HG03342 (cell line): ENCODE measurements around the gene VEZF1.

ENCODE experiments used
- ATAC-seq: cut with Tn5 transposase; IDR thresholded peaks from one replicate; pipeline ENCODE4 v1.9.1; 2021; ENCODE audit warnings: mild to moderate bottlenecking, moderate library complexity; ENCODE audit not compliant: unreplicated experiment

The VEZF1 gene

GRCh38 chr17:57930239-57930638 lies 57.8 kb downstream of the VEZF1 start:
- ATAC-seq, result no peak

- ATAC-seq, result no peak
These were observed 58.7 kb downstream of the VEZF1 start for GRCh38 chr17:57929386-57929785.

- no peak for ATAC-seq
These were observed 59.1 kb downstream of the VEZF1 start for GRCh38 chr17:57928928-57929327.

- no peak for ATAC-seq
These were observed 60.9 kb downstream of the VEZF1 start for GRCh38 chr17:57927048-57927723.

GRCh38 chr17:57926723-57927047 lies 61.4 kb downstream of the VEZF1 start:
- ATAC-seq, result no peak

- no peak for ATAC-seq
These were observed 62.6 kb downstream of the VEZF1 start for GRCh38 chr17:57925361-57925990.

- no peak for ATAC-seq
These were observed 63.4 kb downstream of the VEZF1 start for GRCh38 chr17:57924677-57925076.
